K562 (cell line): ENCODE measurements around the gene ZNF335. TPM values are rescaled to one million over a fixed set of nuclear protein-coding genes. Genes with fewer than 3 reads are reported as not detected.
A peak's percentile ranks its signal among the peaks of the same experiment; 100 is the strongest.

ENCODE experiments used
- ATAC-seq: fragments of 200-7000 bp; cut with Tn5 transposase; 3 replicates; pipeline ENCODE4 v1.9.1; 2020; ENCODE audit warnings: moderate library complexity
- BruUV-seq: library from RNA; stranded (reverse); fragments of 400-500 nt; replicated peaks from 2 replicates; lab custom pipeline; 2021; lab: Mats Ljungman, UMichigan
- CTCF ChIA-PET: fragments of 300-600 bp; formaldehyde crosslinking; extraction: SDS; loops from one replicate; lab custom pipeline; 2021; ENCODE audit warnings: low intra/inter-chr PET ratio; lab: Yijun Ruan, JAX
- POLR2A ChIA-PET: fragments of 300-600, 350-650 bp; sonication (Branson Sonifier 250); formaldehyde crosslinking; extraction: SDS; loops from one replicate; lab custom pipeline; 2021; ENCODE audit warnings: antibody characterized with exemption, inconsistent platforms; lab: Yijun Ruan, JAX
- DNase-seq, 4 experiments: peaks; one replicate each; pipeline versions ENCODE4 v3.0.0 to v3.0.0-alpha.2; 2011 to 2018; ENCODE audit warnings: low spot score in 3 of 4, mixed read lengths in 3 of 4; ENCODE audit errors: extremely low read depth in 1 of 4
- FAIRE-seq: peaks from 2 replicates; lab custom pipeline; 2011; peaks lifted over from hg19 to GRCh38; lab: Jason Lieb, UNC
- H2AFZ ChIP-seq: 2 replicates; pipeline ENCODE4 v1.6.0; 2011; ENCODE audit warnings: low read depth, low read length, control low read depth, inconsistent platforms
- H3K27ac ChIP-seq: fragments of 200-600 bp; 3 replicates; pipeline ENCODE4 v1.8.0; 2011; ENCODE audit warnings: low read depth, mild to moderate bottlenecking, control low read depth, inconsistent platforms, low read length, moderate library complexity, mixed read lengths; ENCODE audit errors: extremely low read depth
- H3K27me3 ChIP-seq, 2 experiments: fragments of 300-600 bp in 1 of 2; 2 replicates in 1 of 2; 3 replicates in 1 of 2; pipeline versions ENCODE4 v1.6.0 to v1.8.0; 2011; ENCODE audit warnings: inconsistent platforms in 2 of 2, low read length in 2 of 2, mild to moderate bottlenecking in 1 of 2, mixed read lengths in 1 of 2, moderate library complexity in 1 of 2; ENCODE audit not compliant: control insufficient read depth in 2 of 2, insufficient read depth in 2 of 2
- H3K36me3 ChIP-seq: fragments of 300-600 bp; 3 replicates; pipeline ENCODE4 v1.8.0; 2011; ENCODE audit warnings: mild to moderate bottlenecking, low read length, inconsistent platforms; ENCODE audit not compliant: control insufficient read depth, insufficient read depth
- H3K4me1 ChIP-seq, 2 experiments: fragments of 200-600 bp in 1 of 2; replicated peaks in 1 of 2; 2 replicates in 1 of 2; 3 replicates in 1 of 2; pipeline versions ENCODE4 v1.5.1 to v1.8.0; 2011; ENCODE audit warnings: inconsistent platforms in 2 of 2, low read length in 2 of 2, mild to moderate bottlenecking in 1 of 2, mixed read lengths in 1 of 2, moderate library complexity in 1 of 2; ENCODE audit not compliant: control insufficient read depth in 2 of 2, insufficient read depth in 2 of 2
- H3K4me2 ChIP-seq: 2 replicates; pipeline ENCODE4 v1.6.1; 2011; ENCODE audit warnings: low read length, control low read depth, inconsistent platforms, mixed read lengths; ENCODE audit not compliant: insufficient read depth
- H3K4me3 ChIP-seq: fragments of 200-600 bp; sonication (generic), shearing (Covaris generic); 2 replicates; pipeline ENCODE4 v1.5.1; 2016; ENCODE audit warnings: control low read depth, inconsistent platforms
- H3K79me2 ChIP-seq: fragments of 200-600 bp; 3 replicates; pipeline ENCODE4 v1.8.0; 2011; ENCODE audit warnings: low read length, inconsistent platforms; ENCODE audit not compliant: control insufficient read depth, insufficient read depth
- H3K9ac ChIP-seq, 2 experiments: 2 replicates each; pipeline versions ENCODE4 v1.6.0 to v1.6.1; 2011; ENCODE audit warnings: low read depth in 2 of 2, low read length in 2 of 2, control low read depth in 1 of 2, inconsistent platforms in 1 of 2, mild to moderate bottlenecking in 1 of 2, mixed read lengths in 1 of 2; ENCODE audit not compliant: insufficient read depth in 1 of 2
- H3K9me1 ChIP-seq: one replicate; pipeline ENCODE4 v1.6.0; 2011; ENCODE audit warnings: inconsistent platforms, mild to moderate bottlenecking, low read length, moderate library complexity; ENCODE audit not compliant: control insufficient read depth, insufficient read depth
- H3K9me3 ChIP-seq: replicated peaks from 2 replicates; pipeline ENCODE4 v1.5.1; 2011; ENCODE audit warnings: low read depth, low read length, inconsistent platforms; ENCODE audit not compliant: control insufficient read depth, insufficient read depth
- H4K20me1 ChIP-seq: replicated peaks from 2 replicates; pipeline ENCODE4 v1.6.1; 2011; ENCODE audit warnings: low read length, inconsistent platforms, mixed read lengths; ENCODE audit not compliant: control insufficient read depth, insufficient read depth
- CBX3 ChIP-seq, 2 experiments: IDR thresholded peaks; 1 replicate in 1 of 2; 2 replicates in 1 of 2; pipeline ENCODE4 v1.6.1; 2012; ENCODE audit warnings: inconsistent platforms in 2 of 2, low read length in 2 of 2, borderline replicate concordance in 1 of 2, control low read depth in 1 of 2
- MECOM ChIP-seq: fragments of 250-450 bp; sonication (Bioruptor Pico); IDR thresholded peaks from 2 replicates; pipeline ENCODE4 v1.8.0; 2022; ENCODE audit warnings: inconsistent platforms
- MYNN ChIP-seq, 2 experiments: sonication (generic); formaldehyde crosslinking in 1 of 2; IDR thresholded peaks; 2 replicates each; pipeline versions ENCODE4 v1.5.0 to v1.6.1; 2016 to 2020; ENCODE audit warnings: antibody characterized with exemption in 1 of 2, missing genetic modification reagents in 1 of 2
- NCOA1 ChIP-seq: fragments of 450-650 bp; IDR thresholded peaks from 2 replicates; pipeline ENCODE4 v1.6.1; 2016; ENCODE audit warnings: low read depth
- POLR3A ChIP-seq: IDR thresholded peaks from 2 replicates; pipeline ENCODE4 v1.6.1; 2011; ENCODE audit warnings: borderline replicate concordance, mild to moderate bottlenecking, moderate library complexity; ENCODE audit not compliant: insufficient read length, insufficient read depth; ENCODE audit errors: extremely low read depth
- RNF2 ChIP-seq: sonication (generic); IDR thresholded peaks from 2 replicates; pipeline ENCODE4 v1.6.1; 2016
- SMAD3 ChIP-seq: fragments of 450-650 bp; formaldehyde crosslinking; conservative IDR thresholded peaks from 2 replicates; pipeline ENCODE4 v1.4.0; 2020; ENCODE audit warnings: mild to moderate bottlenecking
- ZFX ChIP-seq: sonication (generic); formaldehyde crosslinking; IDR thresholded peaks from 2 replicates; pipeline ENCODE4 v1.8.0; 2022; ENCODE audit warnings: mild to moderate bottlenecking, missing genetic modification reagents, moderate library complexity
- ZKSCAN1 ChIP-seq: fragments of 150-350 bp; IDR thresholded peaks from 2 replicates; pipeline ENCODE4 v1.6.1; 2016; ENCODE audit warnings: low read depth, low read length
- ZMIZ1 ChIP-seq, 2 experiments: fragments of 150-350 bp in 1 of 2; IDR thresholded peaks; 2 replicates each; pipeline ENCODE4 v1.6.1; 2012 to 2016; ENCODE audit warnings: low read depth in 2 of 2, low read length in 2 of 2, mild to moderate bottlenecking in 1 of 2, moderate library complexity in 1 of 2
- ZNF668 ChIP-seq: fragments of 250-450 bp; sonication (Bioruptor Pico); IDR thresholded peaks from 2 replicates; pipeline ENCODE4 v1.8.0; 2022; ENCODE audit warnings: mild to moderate bottlenecking, inconsistent platforms
- WGBS: fragments of 100-300 bp; shearing (Covaris generic); methylation state at CpG from one replicate; pipeline ENCODE4 v1.1.6; 2016; ENCODE audit warnings: low coverage, mixed read lengths; ENCODE audit not compliant: insufficient coverage; ENCODE audit errors: missing lambda C conversion rate; 5-methylcytosine and 5-hydroxymethylcytosine counted together
- in situ Hi-C: fragments of 300-500 bp; cut with MboI; formaldehyde crosslinking; loops from 4 replicates; pipeline ENCODE4 v1.15.0; 2018; ENCODE audit warnings: inconsistent platforms, mixed read lengths
- intact Hi-C: fragments of 100-400 bp; cut with micrococcal nuclease; formaldehyde crosslinking; loops from 2 replicates; pipeline ENCODE4 v1.14.2; 2022
- polyA plus RNA-seq, 8 experiments: library from polyadenylated mRNA; depleted of rRNA in 4 of 8; stranded (reverse) in 5 of 8; unstranded in 3 of 8; fragments of >200 nt; fragmentation: Nextera tagmentation in 2 of 8; fragmentation: Illumina TruSeq in 1 of 8; extraction: Ambion mirVana in 2 of 8; extraction: Trizol in 1 of 8; gene quantifications; 2 replicates each; pipeline versions ENCODE4 v1.2.1 to v1.2.3, GENCODE V29; 2011 to 2014; ENCODE audit warnings: inconsistent platforms in 1 of 8, missing spikeins in 1 of 8
- total RNA-seq, 7 experiments: library from RNA; depleted of rRNA in 6 of 7; stranded (reverse); fragments of >200 nt in 6 of 7; fragmentation: Illumina TruSeq in 2 of 7; extraction: Trizol in 2 of 7; gene quantifications; 2 replicates each; pipeline versions ENCODE4 v1.2.1 to v1.2.3, GENCODE V29; 2011 to 2021; ENCODE audit warnings: low replicate concordance in 1 of 7

Gene ZNF335
- total and polyA plus RNA-seq, 9 of the 15 experiments (the other 6 are each of a cell fraction or from before 2014, with no cell fraction given): 0.39 to 16.0 (median 7.6) TPM

GRCh38 chr20:46006964-46007363 lies 35.0 kb upstream of the ZNF335 start:
- H2AFZ ChIP-seq: no peak overlapping the region
- ATAC-seq (no peak), DNase-seq (no peak), FAIRE-seq (no peak)
- H3K4me3 ChIP-seq: no peak overlapping the region
- peaks cover 2% of the 10 kb centered on the region; the same call in 1 of the 2 replicates for H4K20me1 ChIP-seq
- in situ Hi-C loops: no loop called here
- peaks cover 0 to 23% of the 10 kb centered on the region in 2 experiments; a peak in 3 of 5 replicates for H3K4me1 ChIP-seq
- POLR2A ChIA-PET: no interaction called here
- WGBS: 8% methylated on average over 11 of the region's 11 CpGs
- no peak overlapping the region for H3K9ac ChIP-seq
- no peak overlapping the region for H3K4me2 ChIP-seq
- no peaks in the 10 kb centered on the region for H3K36me3 ChIP-seq
- no peak overlapping the region for H3K27ac ChIP-seq
- TF ChIP-seq ZKSCAN1 (peak; percentile 85; the same call in 1 of the 2 replicates), CBX3 (IDR thresholded peaks at IDR 0.05; ENCODE audit: borderline replicate concordance in 1 of 2, low read length in 2 of 2) (no peak)
- H3K79me2 ChIP-seq: no peaks in the 10 kb centered on the region
- CTCF ChIA-PET: no interaction called here
- H3K27me3 ChIP-seq: peaks cover 27 to 66% of the 10 kb centered on the region in 2 experiments
- no peaks in the 10 kb centered on the region for H3K9me3 ChIP-seq
- no TSS peak for BruUV-seq
- intact Hi-C loops: no loop called here
- H3K9me1 ChIP-seq: no peaks in the 10 kb centered on the region

GRCh38 chr20:46006022-46006705 lies 34.2 kb upstream of the ZNF335 start:
- POLR2A ChIA-PET: no interaction called here
- TF ChIP-seq RNF2 (no peak), ZNF668 (CRISPR knock-in tag) (no peak), NCOA1 (no peak), MYNN (IDR thresholded peaks at IDR 0.05) (no peak), MYNN (CRISPR knock-in tag; IDR thresholded peaks at IDR 0.05) (no peak), POLR3A (no peak), SMAD3 (CRISPR knock-in tag) (no peak), ZFX (CRISPR knock-in tag) (no peak), MECOM (CRISPR knock-in tag) (no peak), ZMIZ1 (IDR thresholded peaks at IDR 0.05; ENCODE audit: low read depth in 2 of 2, low read length in 2 of 2) (no peak)

More at GRCh38 chr20:46006022-46006705, 34.2 kb upstream of the ZNF335 start:
- Histone ChIP-seq H3K27ac (no peak overlapping the region), H3K9me3 (no peaks in the 10 kb centered on the region), H3K79me2 (no peaks in the 10 kb centered on the region), H3K36me3 (no peaks in the 10 kb centered on the region), H2AFZ (no peak overlapping the region), H3K4me3 (no peak overlapping the region), H3K9me1 (no peaks in the 10 kb centered on the region), H3K27me3 (peaks cover 34 to 67% of the 10 kb centered on the region in 2 experiments), H4K20me1 (peaks cover 2% of the 10 kb centered on the region; the same call in 1 of the 2 replicates), H3K4me2 (no peak overlapping the region), H3K9ac (no peak overlapping the region), H3K4me1 (peaks cover 0 to 15% of the 10 kb centered on the region in 2 experiments; a peak in 3 of 5 replicates)
- intact Hi-C loops: no loop called here
- no TSS peak for BruUV-seq
- no peak for ATAC-seq
- CTCF ChIA-PET: no interaction called here
- FAIRE-seq: no peak
- in situ Hi-C loops: no loop called here
- 3% methylated on average over 6 of the region's 6 CpGs for WGBS
- DNase-seq: no peak
